ENCODE data around the gene RINL.

GRCh38 chr19:38892841-38893240 is 14.8 kb upstream of the RINL start:
- TF ChIP-seq USF1 (IDR thresholded peaks at IDR 0.05; ENCODE audit: borderline replicate concordance, low read depth) (no peak), TAF1 (IDR thresholded peaks at IDR 0.05; ENCODE audit: borderline replicate concordance, low read depth, low read length) (no peak), CTCF (IDR thresholded peaks at IDR 0.05) (no peak), EZH2phosphoT487 (IDR thresholded peaks at IDR 0.05; ENCODE audit: borderline replicate concordance, low read depth) (no peak), JUND (IDR thresholded peaks at IDR 0.05) (no peak), POLR2AphosphoS5 (IDR thresholded peaks at IDR 0.05; ENCODE audit: low read depth, low read length) (no peak), RAD21 (IDR thresholded peaks at IDR 0.05; ENCODE audit: low read length) (no peak), TEAD4 (IDR thresholded peaks at IDR 0.05; ENCODE audit: borderline replicate concordance, insufficient read depth) (no peak), FOXM1 (IDR thresholded peaks at IDR 0.05; ENCODE audit: low read depth) (no peak)
